Cardiac atrium fibroblast (primary cell): Measurements from ENCODE around the gene VEZT. TPM values are rescaled to one million over a fixed set of nuclear protein-coding genes. Genes with fewer than 3 reads are reported as not detected.

Experiments
- total RNA-seq: library from RNA; depleted of rRNA; stranded (reverse); fragments of >200 nt; gene quantifications from 2 replicates; pipeline ENCODE4 v1.2.3, GENCODE V29; 2015

VEZT gene, protein sequence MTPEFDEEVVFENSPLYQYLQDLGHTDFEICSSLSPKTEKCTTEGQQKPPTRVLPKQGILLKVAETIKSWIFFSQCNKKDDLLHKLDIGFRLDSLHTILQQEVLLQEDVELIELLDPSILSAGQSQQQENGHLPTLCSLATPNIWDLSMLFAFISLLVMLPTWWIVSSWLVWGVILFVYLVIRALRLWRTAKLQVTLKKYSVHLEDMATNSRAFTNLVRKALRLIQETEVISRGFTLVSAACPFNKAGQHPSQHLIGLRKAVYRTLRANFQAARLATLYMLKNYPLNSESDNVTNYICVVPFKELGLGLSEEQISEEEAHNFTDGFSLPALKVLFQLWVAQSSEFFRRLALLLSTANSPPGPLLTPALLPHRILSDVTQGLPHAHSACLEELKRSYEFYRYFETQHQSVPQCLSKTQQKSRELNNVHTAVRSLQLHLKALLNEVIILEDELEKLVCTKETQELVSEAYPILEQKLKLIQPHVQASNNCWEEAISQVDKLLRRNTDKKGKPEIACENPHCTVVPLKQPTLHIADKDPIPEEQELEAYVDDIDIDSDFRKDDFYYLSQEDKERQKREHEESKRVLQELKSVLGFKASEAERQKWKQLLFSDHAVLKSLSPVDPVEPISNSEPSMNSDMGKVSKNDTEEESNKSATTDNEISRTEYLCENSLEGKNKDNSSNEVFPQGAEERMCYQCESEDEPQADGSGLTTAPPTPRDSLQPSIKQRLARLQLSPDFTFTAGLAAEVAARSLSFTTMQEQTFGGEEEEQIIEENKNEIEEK
- total RNA-seq: 33.2 and 33.8 TPM in 2 replicates

DNA sequence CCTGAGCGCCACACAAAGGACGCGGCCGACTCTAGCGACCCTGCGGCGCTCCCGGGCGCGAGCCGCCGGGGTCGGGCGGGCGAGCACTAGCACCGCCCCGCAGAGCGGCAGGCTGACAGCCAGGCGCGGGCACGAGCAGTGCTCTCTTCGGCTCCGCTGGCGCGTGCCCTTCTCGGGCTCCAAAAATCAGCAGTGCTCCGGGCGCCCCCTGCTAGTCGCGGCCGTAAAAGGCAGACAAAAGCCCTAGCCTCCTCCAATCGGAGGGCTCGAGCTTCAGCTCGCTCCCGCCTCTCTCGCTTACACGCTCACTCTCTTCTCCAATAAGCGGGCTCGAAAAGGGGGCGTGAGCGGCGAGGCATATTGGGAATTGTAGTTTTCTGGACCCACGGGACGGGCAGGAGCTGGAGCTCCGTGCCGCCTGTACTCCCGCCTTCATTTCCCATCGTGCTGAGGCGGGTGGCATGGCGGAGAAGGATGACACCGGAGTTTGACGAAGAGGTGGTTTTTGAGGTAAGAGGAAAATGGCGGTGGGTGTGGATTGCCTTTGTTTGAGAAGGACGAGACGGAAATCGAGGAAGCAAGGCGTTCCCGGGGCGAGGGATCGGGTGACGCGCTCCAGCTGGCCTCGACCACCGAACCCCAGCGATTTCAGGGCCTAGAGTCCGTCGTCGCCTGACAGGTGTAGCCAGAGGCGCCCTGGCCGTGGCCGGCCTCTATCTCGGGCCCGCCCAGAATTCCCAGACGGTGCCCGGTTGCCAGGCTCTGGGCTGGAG lies at the start of gene VEZT, which contains the start of gene FGD6:
TSS of gene VEZT (plus strand) at position 431 of the 773 bp plus-strand sequence. CDS start at position 475, 44 bp downstream.
TSS of gene FGD6 (minus strand) at position 91 of the 773 bp plus-strand sequence. CDS start 227 bp downstream, outside the sequence.

Other genes with a start within 250 kb of the VEZT start
- 127 and 144 TPM in 2 replicates for gene NDUFA12, start 214.1 kb upstream of the VEZT start, total RNA-seq
- gene NR2C1, start 144.2 kb upstream of the VEZT start, total RNA-seq: 20.8 and 32.4 TPM in 2 replicates
- gene FGD6, start 340 bp upstream of the VEZT start, total RNA-seq: 5.4 and 5.5 TPM in 2 replicates